ENCODE measurements around the gene PRMT9.

DNA sequence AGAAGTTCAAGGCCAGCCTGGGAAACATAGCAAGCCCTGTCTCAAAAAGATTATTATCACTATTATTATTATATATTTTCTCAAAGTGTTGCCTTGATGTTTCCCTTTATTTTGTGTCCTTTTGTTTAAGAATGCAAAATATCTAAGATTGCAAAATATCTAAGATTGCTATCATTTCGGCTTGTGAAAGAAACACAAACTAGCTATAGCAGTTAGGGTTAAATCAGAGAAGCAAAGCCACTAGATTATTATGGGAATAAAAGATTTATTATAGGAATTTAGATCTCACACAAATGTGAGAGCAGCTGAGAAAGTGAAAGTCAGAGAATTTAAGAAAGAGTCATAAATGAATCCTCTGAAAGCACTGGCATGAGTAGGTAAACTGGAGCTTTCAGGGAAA is 84.8 kb downstream of the PRMT9 start:
- TF ChIP-seq EZH2 (IDR thresholded peaks at IDR 0.05; ENCODE audit: low read length, missing control alignments): no peak
- TF ChIP-seq, protein P1, sequence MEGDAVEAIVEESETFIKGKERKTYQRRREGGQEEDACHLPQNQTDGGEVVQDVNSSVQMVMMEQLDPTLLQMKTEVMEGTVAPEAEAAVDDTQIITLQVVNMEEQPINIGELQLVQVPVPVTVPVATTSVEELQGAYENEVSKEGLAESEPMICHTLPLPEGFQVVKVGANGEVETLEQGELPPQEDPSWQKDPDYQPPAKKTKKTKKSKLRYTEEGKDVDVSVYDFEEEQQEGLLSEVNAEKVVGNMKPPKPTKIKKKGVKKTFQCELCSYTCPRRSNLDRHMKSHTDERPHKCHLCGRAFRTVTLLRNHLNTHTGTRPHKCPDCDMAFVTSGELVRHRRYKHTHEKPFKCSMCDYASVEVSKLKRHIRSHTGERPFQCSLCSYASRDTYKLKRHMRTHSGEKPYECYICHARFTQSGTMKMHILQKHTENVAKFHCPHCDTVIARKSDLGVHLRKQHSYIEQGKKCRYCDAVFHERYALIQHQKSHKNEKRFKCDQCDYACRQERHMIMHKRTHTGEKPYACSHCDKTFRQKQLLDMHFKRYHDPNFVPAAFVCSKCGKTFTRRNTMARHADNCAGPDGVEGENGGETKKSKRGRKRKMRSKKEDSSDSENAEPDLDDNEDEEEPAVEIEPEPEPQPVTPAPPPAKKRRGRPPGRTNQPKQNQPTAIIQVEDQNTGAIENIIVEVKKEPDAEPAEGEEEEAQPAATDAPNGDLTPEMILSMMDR (conservative IDR thresholded peaks at IDR 0.05 in 1 of 2, IDR thresholded peaks at IDR 0.05 in 1 of 2; ENCODE audit: low read depth in 1 of 2, low read length in 2 of 2): no peak
